ENCODE data around the gene CTPS2.

Gene CTPS2

GRCh38 chrX:16658284-16658683, 54.2 kb downstream of the CTPS2 start:
- no peak for DNase-seq (ENCODE audit: low read depth)
- no peak for TF ChIP-seq CTCF (IDR thresholded peaks at IDR 0.05; ENCODE audit: control insufficient read depth, extremely low read depth, insufficient read depth)
- H3K4me3 ChIP-seq (ENCODE audit: low read depth, low read length), result no peak overlapping the region

GRCh38 chrX:16654093-16654492, 58.4 kb downstream of the CTPS2 start:
- no peak for TF ChIP-seq CTCF (IDR thresholded peaks at IDR 0.05; ENCODE audit: control insufficient read depth, extremely low read depth, insufficient read depth)
- no peak for DNase-seq (ENCODE audit: low read depth)
- H3K4me3 ChIP-seq (ENCODE audit: low read depth, low read length), result no peak overlapping the region

- no peak for DNase-seq (ENCODE audit: low read depth)
- H3K4me3 ChIP-seq (ENCODE audit: low read depth, low read length), result no peak overlapping the region
- no peak for TF ChIP-seq CTCF (IDR thresholded peaks at IDR 0.05; ENCODE audit: control insufficient read depth, extremely low read depth, insufficient read depth)
Observed at GRCh38 chrX:16653424-16653823, 59.0 kb downstream of the CTPS2 start.

GRCh38 chrX:16651391-16652024, 61.0 kb downstream of the CTPS2 start:
- DNase-seq (ENCODE audit: low read depth), result no peak
- no peak overlapping the region for H3K4me3 ChIP-seq (ENCODE audit: low read depth, low read length)
- TF ChIP-seq CTCF (IDR thresholded peaks at IDR 0.05; ENCODE audit: control insufficient read depth, extremely low read depth, insufficient read depth), result no peak

GRCh38 chrX:16649858-16650257, 62.6 kb downstream of the CTPS2 start, which contains the start of gene S100G:
S100G (plus strand) TSS chrX:16650158; CDS start chrX:16651007, 849 bp downstream.
- no peak within 1 kb of the TSS for H3K4me3 ChIP-seq (ENCODE audit: low read depth, low read length)
- no peak for TF ChIP-seq CTCF (IDR thresholded peaks at IDR 0.05; ENCODE audit: control insufficient read depth, extremely low read depth, insufficient read depth)
- no peak for DNase-seq (ENCODE audit: low read depth)

GRCh38 chrX:16646366-16647138, 65.9 kb downstream of the CTPS2 start:
- H3K4me3 ChIP-seq (ENCODE audit: low read depth, low read length), result no peak overlapping the region
- no peak for TF ChIP-seq CTCF (IDR thresholded peaks at IDR 0.05; ENCODE audit: control insufficient read depth, extremely low read depth, insufficient read depth)
- no peak for DNase-seq (ENCODE audit: low read depth)
